ENCODE measurements around the gene MESP2. TPM values are rescaled to one million over a fixed set of nuclear protein-coding genes. Genes with fewer than 3 reads are reported as not detected.

Gene MESP2
- total and polyA plus RNA-seq, 2 of the 13 experiments (the other 11 are each of a cell fraction or from before 2014, with no cell fraction given) = not detected

- TF ChIP-seq, protein P1, sequence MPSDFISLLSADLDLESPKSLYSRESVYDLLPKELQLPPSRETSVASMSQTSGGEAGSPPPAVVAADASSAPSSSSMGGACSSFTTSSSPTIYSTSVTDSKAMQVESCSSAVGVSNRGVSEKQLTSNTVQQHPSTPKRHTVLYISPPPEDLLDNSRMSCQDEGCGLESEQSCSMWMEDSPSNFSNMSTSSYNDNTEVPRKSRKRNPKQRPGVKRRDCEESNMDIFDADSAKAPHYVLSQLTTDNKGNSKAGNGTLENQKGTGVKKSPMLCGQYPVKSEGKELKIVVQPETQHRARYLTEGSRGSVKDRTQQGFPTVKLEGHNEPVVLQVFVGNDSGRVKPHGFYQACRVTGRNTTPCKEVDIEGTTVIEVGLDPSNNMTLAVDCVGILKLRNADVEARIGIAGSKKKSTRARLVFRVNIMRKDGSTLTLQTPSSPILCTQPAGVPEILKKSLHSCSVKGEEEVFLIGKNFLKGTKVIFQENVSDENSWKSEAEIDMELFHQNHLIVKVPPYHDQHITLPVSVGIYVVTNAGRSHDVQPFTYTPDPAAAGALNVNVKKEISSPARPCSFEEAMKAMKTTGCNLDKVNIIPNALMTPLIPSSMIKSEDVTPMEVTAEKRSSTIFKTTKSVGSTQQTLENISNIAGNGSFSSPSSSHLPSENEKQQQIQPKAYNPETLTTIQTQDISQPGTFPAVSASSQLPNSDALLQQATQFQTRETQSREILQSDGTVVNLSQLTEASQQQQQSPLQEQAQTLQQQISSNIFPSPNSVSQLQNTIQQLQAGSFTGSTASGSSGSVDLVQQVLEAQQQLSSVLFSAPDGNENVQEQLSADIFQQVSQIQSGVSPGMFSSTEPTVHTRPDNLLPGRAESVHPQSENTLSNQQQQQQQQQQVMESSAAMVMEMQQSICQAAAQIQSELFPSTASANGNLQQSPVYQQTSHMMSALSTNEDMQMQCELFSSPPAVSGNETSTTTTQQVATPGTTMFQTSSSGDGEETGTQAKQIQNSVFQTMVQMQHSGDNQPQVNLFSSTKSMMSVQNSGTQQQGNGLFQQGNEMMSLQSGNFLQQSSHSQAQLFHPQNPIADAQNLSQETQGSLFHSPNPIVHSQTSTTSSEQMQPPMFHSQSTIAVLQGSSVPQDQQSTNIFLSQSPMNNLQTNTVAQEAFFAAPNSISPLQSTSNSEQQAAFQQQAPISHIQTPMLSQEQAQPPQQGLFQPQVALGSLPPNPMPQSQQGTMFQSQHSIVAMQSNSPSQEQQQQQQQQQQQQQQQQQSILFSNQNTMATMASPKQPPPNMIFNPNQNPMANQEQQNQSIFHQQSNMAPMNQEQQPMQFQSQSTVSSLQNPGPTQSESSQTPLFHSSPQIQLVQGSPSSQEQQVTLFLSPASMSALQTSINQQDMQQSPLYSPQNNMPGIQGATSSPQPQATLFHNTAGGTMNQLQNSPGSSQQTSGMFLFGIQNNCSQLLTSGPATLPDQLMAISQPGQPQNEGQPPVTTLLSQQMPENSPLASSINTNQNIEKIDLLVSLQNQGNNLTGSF (CRISPR knock-in tag; IDR thresholded peaks at IDR 0.05) = no peak
- TF ChIP-seq ZNF17 (CRISPR knock-in tag; IDR thresholded peaks at IDR 0.05) = no peak
- TF ChIP-seq, protein P2, sequence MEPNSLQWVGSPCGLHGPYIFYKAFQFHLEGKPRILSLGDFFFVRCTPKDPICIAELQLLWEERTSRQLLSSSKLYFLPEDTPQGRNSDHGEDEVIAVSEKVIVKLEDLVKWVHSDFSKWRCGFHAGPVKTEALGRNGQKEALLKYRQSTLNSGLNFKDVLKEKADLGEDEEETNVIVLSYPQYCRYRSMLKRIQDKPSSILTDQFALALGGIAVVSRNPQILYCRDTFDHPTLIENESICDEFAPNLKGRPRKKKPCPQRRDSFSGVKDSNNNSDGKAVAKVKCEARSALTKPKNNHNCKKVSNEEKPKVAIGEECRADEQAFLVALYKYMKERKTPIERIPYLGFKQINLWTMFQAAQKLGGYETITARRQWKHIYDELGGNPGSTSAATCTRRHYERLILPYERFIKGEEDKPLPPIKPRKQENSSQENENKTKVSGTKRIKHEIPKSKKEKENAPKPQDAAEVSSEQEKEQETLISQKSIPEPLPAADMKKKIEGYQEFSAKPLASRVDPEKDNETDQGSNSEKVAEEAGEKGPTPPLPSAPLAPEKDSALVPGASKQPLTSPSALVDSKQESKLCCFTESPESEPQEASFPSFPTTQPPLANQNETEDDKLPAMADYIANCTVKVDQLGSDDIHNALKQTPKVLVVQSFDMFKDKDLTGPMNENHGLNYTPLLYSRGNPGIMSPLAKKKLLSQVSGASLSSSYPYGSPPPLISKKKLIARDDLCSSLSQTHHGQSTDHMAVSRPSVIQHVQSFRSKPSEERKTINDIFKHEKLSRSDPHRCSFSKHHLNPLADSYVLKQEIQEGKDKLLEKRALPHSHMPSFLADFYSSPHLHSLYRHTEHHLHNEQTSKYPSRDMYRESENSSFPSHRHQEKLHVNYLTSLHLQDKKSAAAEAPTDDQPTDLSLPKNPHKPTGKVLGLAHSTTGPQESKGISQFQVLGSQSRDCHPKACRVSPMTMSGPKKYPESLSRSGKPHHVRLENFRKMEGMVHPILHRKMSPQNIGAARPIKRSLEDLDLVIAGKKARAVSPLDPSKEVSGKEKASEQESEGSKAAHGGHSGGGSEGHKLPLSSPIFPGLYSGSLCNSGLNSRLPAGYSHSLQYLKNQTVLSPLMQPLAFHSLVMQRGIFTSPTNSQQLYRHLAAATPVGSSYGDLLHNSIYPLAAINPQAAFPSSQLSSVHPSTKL (CRISPR knock-in tag; IDR thresholded peaks at IDR 0.05) = peak; percentile 44; the same call in 1 of the 2 replicates
- no peak for TF ChIP-seq TCF7L2 (IDR thresholded peaks at IDR 0.05; ENCODE audit: low read depth, low read length)
- no peak for TF ChIP-seq ARNT2 (CRISPR knock-in tag; IDR thresholded peaks at IDR 0.05; ENCODE audit: low read depth)
- 0 out of 2 replicates have a peak, but pooled peaks have one; percentile 17 for TF ChIP-seq NCOA1 (CRISPR knock-in tag; IDR thresholded peaks at IDR 0.05)
- no peak; the same call in 1 of the 2 replicates for TF ChIP-seq ZNF746 (CRISPR knock-in tag; IDR thresholded peaks at IDR 0.05)
- TF ChIP-seq RXRB (CRISPR knock-in tag; IDR thresholded peaks at IDR 0.05; ENCODE audit: borderline replicate concordance) = peak; percentile 53; the same call in 1 of the 2 replicates
- peak; percentile 29; the same call in 1 of the 2 replicates for TF ChIP-seq GABPB1 (CRISPR knock-in tag; IDR thresholded peaks at IDR 0.05)
- peak; percentile 33; the same call in 1 of the 2 replicates for TF ChIP-seq KAT8 (CRISPR knock-in tag; IDR thresholded peaks at IDR 0.05)
- TF ChIP-seq ZNF264 (CRISPR knock-in tag; IDR thresholded peaks at IDR 0.05) = 0 out of 2 replicates have a peak, but pooled peaks have one; percentile 35
- TF ChIP-seq, protein P3, sequence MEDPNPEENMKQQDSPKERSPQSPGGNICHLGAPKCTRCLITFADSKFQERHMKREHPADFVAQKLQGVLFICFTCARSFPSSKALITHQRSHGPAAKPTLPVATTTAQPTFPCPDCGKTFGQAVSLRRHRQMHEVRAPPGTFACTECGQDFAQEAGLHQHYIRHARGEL (CRISPR knock-in tag; IDR thresholded peaks at IDR 0.05) = no peak
- TF ChIP-seq, protein P4, sequence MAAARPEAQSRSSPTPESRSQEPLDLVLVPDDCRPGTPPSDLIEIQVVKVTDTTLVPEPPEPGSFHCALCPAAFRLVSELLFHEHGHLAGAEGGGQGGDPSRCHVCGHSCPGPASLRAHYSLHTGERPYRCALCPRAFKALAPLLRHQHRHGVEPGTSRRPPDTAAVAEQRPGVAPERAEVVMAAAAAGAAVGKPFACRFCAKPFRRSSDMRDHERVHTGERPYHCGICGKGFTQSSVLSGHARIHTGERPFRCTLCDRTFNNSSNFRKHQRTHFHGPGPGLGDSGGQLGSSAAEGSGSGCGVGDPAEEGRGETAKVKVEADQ (CRISPR knock-in tag; IDR thresholded peaks at IDR 0.05; ENCODE audit: borderline replicate concordance) = 0 out of 2 replicates have a peak, but pooled peaks have one; percentile 45
- peak; percentile 49; the same call in 1 of the 2 replicates for TF ChIP-seq RARA (CRISPR knock-in tag; IDR thresholded peaks at IDR 0.05)
- TF ChIP-seq ZNF768 (CRISPR knock-in tag; IDR thresholded peaks at IDR 0.05) = peak; percentile 90
- no peak for TF ChIP-seq JUNB (CRISPR knock-in tag; IDR thresholded peaks at IDR 0.05; ENCODE audit: borderline replicate concordance)
- TF ChIP-seq AKAP8 (CRISPR knock-in tag; IDR thresholded peaks at IDR 0.05) = peak; percentile 92; the same call in 1 of the 2 replicates
- no peak for TF ChIP-seq FLYWCH1 (CRISPR knock-in tag; IDR thresholded peaks at IDR 0.05)
Observed at GRCh38 chr15:89812011-89812846, 36.1 kb downstream of the MESP2 start (continued).
